Gastrocnemius medialis (tissue), 4 donors: Measurements from ENCODE around the gene ACIN1.

Experiments
- CTCF ChIP-seq, 5 experiments: fragments of 450-650 bp in 3 of 5; fragments of 200-600 bp in 2 of 5; sonication (generic) in 2 of 5; IDR thresholded peaks in 4 of 5; conservative IDR thresholded peaks in 1 of 5; 1 replicate in 4 of 5; 2 replicates in 1 of 5; pipeline ENCODE4 v1.5.1; 2016 to 2019; ENCODE audit warnings: antibody characterized with exemption in 5 of 5, mild to moderate bottlenecking in 3 of 5, moderate library complexity in 3 of 5
- POLR2A ChIP-seq, 2 donors: fragments of 450-650 bp; IDR thresholded peaks; one replicate each; pipeline ENCODE4 v1.6.1; 2017; ENCODE audit warnings: antibody characterized with exemption in 2 of 2, mild to moderate bottlenecking in 2 of 2, moderate library complexity in 2 of 2

- TF ChIP-seq CTCF (IDR thresholded peaks at IDR 0.05 in 4 of 5, conservative IDR thresholded peaks at IDR 0.05 in 1 of 5), result no peak
- no peak for TF ChIP-seq POLR2A (IDR thresholded peaks at IDR 0.05)
Observed at GRCh38 chr14:23049011-23049410, 45.9 kb downstream of the ACIN1 start.
